ENCODE measurements around the gene PTPRR. TPM values are rescaled to one million over a fixed set of nuclear protein-coding genes. Genes with fewer than 3 reads are reported as not detected.

The PTPRR gene
- total and polyA plus RNA-seq, 2 of the 13 experiments (the other 11 are each of a cell fraction or from before 2014, with no cell fraction given), result not detected

DNA sequence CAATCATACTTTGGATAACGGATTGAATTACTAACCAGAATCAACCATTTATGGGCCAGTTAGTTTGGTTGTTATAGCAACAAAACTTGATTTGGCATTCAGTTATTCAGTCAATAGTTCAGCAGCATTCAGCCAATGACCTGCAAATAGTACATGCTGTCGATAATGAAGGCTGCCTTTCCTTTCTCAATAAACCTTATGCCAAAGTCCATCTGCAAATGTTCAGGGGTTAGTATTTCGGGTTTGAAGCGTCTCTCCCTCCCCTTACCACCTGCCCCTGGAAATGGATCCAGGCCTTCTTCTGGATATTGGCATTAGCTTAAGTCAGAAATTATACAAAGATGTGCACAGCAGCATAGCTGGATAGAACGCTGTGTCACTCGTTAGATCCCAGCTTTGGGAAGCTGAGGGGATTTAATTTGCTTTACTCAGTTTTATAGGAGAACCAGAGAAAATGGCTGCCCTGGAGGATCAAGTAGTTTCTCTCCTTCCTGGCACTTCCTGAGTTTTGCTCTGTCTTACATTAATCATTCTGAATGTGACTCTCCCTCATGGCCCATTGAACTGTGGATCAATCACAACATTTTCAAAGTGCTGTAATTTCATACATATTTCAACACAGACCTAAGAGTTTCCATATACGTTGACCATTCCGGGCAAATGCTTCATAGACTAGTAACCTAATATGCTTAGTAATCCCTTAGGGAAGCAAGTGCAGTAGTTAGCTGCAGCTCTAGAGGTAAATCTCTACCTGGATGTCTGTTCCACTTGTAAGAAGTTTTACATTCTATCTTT, 46.7 kb upstream of the PTPRR start:
- Histone ChIP-seq H3K36me3 (replicated peaks in 1 of 2; ENCODE audit: control insufficient read depth in 1 of 2, insufficient read depth in 2 of 2, low read length in 2 of 2) (no peaks in the 10 kb centered on the region), H3K27me3 (ENCODE audit: control insufficient read depth in 1 of 2, insufficient read depth in 2 of 2, low read length in 2 of 2) (no peaks in the 10 kb centered on the region), H4K20me1 (ENCODE audit: insufficient read depth, low read length) (no peaks in the 10 kb centered on the region), H3K4me3 (replicated peaks in 1 of 3; ENCODE audit: insufficient read depth in 1 of 3, low read depth in 2 of 3, low read length in 3 of 3) (no peak overlapping the region), H3K79me2 (ENCODE audit: insufficient read depth, low read length) (no peaks in the 10 kb centered on the region), H3K9me3 (ENCODE audit: low read length) (no peaks in the 10 kb centered on the region), H3K4me2 (ENCODE audit: low read depth, low read length) (no peak overlapping the region), H3K4me1 (ENCODE audit: insufficient read depth, low read length) (no peaks in the 10 kb centered on the region), H3K27ac (ENCODE audit: extremely low read length, insufficient read depth, low read length) (no peak overlapping the region), H3K9ac (ENCODE audit: insufficient read depth, low read depth, low read length) (no peak overlapping the region), H2AFZ (ENCODE audit: low read length) (no peak overlapping the region)
- BruUV-seq (replicated peaks), result no TSS peak
- intact Hi-C loops (cut with micrococcal nuclease; ENCODE audit: unreplicated experiment), result no loop called here
- in situ Hi-C loops (cut with HindIII; ENCODE audit: extremely low pct_ligation_motif_present, low pct_unique_long_range_greater_than_20kb), result no loop called here
- DNase-seq (ENCODE audit: low spot score) (no peak), FAIRE-seq (no peak), ATAC-seq (no peak)
- CTCF ChIA-PET (ENCODE audit: low intra/inter-chr PET ratio, low total read pairs), result no interaction called here
- POLR2A ChIA-PET, result no interaction called here
- 25% methylated on average over 8 of the region's 8 CpGs for WGBS (ENCODE audit: low lambda C conversion rate)
- TF ChIP-seq, protein P1, sequence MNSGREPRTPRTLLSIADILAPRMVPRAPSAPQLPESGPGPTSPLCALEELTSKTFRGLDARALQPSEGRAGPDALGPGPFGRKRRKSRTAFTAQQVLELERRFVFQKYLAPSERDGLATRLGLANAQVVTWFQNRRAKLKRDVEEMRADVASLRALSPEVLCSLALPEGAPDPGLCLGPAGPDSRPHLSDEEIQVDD (CRISPR knock-in tag; IDR thresholded peaks at IDR 0.05; ENCODE audit: borderline replicate concordance), result no peak
- TF ChIP-seq WIZ (CRISPR knock-in tag; IDR thresholded peaks at IDR 0.05), result no peak
- no peak for TF ChIP-seq SMARCC2 (IDR thresholded peaks at IDR 0.05)
- TF ChIP-seq SALL1 (CRISPR knock-in tag; IDR thresholded peaks at IDR 0.05), result no peak
- TF ChIP-seq ATM (IDR thresholded peaks at IDR 0.05; ENCODE audit: borderline replicate concordance), result no peak
- no peak for TF ChIP-seq ZBTB42 (CRISPR knock-in tag; IDR thresholded peaks at IDR 0.05)
- TF ChIP-seq ZNF530 (CRISPR knock-in tag; IDR thresholded peaks at IDR 0.05; ENCODE audit: low read depth), result no peak
- no peak for TF ChIP-seq SRSF4 (IDR thresholded peaks at IDR 0.05; ENCODE audit: low read depth, low read length, poor library complexity, severe bottlenecking)
- no peak for TF ChIP-seq EHMT2 (IDR thresholded peaks at IDR 0.05; ENCODE audit: borderline replicate concordance, low read depth, low read length)
- TF ChIP-seq, protein P2, sequence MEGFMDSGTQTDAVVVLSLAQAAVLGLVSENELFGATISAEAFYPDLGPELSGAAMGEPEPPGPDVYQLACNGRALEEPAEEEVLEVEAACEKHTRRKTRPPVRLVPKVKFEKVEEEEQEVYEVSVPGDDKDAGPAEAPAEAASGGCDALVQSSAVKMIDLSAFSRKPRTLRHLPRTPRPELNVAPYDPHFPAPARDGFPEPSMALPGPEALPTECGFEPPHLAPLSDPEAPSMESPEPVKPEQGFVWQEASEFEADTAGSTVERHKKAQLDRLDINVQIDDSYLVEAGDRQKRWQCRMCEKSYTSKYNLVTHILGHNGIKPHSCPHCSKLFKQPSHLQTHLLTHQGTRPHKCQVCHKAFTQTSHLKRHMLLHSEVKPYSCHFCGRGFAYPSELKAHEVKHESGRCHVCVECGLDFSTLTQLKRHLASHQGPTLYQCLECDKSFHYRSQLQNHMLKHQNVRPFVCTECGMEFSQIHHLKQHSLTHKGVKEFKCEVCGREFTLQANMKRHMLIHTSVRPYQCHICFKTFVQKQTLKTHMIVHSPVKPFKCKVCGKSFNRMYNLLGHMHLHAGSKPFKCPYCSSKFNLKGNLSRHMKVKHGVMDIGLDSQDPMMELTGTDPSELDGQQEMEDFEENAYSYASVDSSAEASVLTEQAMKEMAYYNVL (CRISPR knock-in tag; IDR thresholded peaks at IDR 0.05; ENCODE audit: borderline replicate concordance), result no peak

All from HepG2 (cell line).